ENCODE data around the gene COX17. TPM values are rescaled to one million over a fixed set of nuclear protein-coding genes. Genes with fewer than 3 reads are reported as not detected.

Gene COX17
- total and polyA plus RNA-seq, 7 donors, result 19.0 to 267 (median 61.4) TPM

- TF ChIP-seq POLR2A (IDR thresholded peaks at IDR 0.05) (no peak), POLR2AphosphoS5 (IDR thresholded peaks at IDR 0.05) (no peak), EP300 (IDR thresholded peaks at IDR 0.05) (no peak)
- TF ChIP-seq, protein P1, sequence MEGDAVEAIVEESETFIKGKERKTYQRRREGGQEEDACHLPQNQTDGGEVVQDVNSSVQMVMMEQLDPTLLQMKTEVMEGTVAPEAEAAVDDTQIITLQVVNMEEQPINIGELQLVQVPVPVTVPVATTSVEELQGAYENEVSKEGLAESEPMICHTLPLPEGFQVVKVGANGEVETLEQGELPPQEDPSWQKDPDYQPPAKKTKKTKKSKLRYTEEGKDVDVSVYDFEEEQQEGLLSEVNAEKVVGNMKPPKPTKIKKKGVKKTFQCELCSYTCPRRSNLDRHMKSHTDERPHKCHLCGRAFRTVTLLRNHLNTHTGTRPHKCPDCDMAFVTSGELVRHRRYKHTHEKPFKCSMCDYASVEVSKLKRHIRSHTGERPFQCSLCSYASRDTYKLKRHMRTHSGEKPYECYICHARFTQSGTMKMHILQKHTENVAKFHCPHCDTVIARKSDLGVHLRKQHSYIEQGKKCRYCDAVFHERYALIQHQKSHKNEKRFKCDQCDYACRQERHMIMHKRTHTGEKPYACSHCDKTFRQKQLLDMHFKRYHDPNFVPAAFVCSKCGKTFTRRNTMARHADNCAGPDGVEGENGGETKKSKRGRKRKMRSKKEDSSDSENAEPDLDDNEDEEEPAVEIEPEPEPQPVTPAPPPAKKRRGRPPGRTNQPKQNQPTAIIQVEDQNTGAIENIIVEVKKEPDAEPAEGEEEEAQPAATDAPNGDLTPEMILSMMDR (IDR thresholded peaks at IDR 0.05), result no peak
- WGBS, 2 donors, result 98% methylated on average over 5 of the region's 5 CpGs
- no peak for DNase-seq
- no peaks in the 10 kb centered on the region for H3K27me3 ChIP-seq
- H3K27ac ChIP-seq, result no peak overlapping the region
- H3K9me3 ChIP-seq, result no peaks in the 10 kb centered on the region
- H3K4me1 ChIP-seq, result no peaks in the 10 kb centered on the region
- intact Hi-C loops (cut with DNase I), result no loop called here
- H3K36me3 ChIP-seq, result no peaks in the 10 kb centered on the region
- no peak overlapping the region for H3K4me3 ChIP-seq
These were observed 56.3 kb downstream of the COX17 start for GRCh38 chr3:119620899-119621298.

Other genes with a start within 250 kb of the COX17 start
- gene TMEM39A, start 213.8 kb downstream of the COX17 start, total RNA-seq, result 10 to 100 TPM; 14.8 to 48.5 (median 20.1) TPM
- 1 to 10 TPM; 1.4 to 9.4 (median 6.0) TPM for gene TMEM39A, start 213.8 kb downstream of the COX17 start, polyA plus RNA-seq
- gene POGLUT1, start 208.4 kb downstream of the COX17 start, total RNA-seq, result 10 to 100 TPM; 10.0 to 14.1 (median 11.4) TPM
- gene POGLUT1, start 208.4 kb downstream of the COX17 start, polyA plus RNA-seq, result 1 to 10 TPM; 2.4 to 8.3 (median 3.7) TPM
- 10 to 100 TPM; 37.6 to 59.6 (median 53.1) TPM for gene TIMMDC1, start 178.9 kb downstream of the COX17 start, total RNA-seq
- 10 to 100 TPM; 51.7 to 77.2 (median 63.8) TPM for gene TIMMDC1, start 178.9 kb downstream of the COX17 start, polyA plus RNA-seq
- 1 to 10 TPM in 1 of 4 donors, under 1 TPM in 1, not detected in 2; 0.27 to 2.2 TPM for gene CD80, start 117.8 kb downstream of the COX17 start, total RNA-seq
- gene CD80, start 117.8 kb downstream of the COX17 start, polyA plus RNA-seq, result 1 to 10 TPM in 2 of 3 donors, not detected in 1; 1.2 to 2.0 TPM
- gene ADPRH, start 97.9 kb downstream of the COX17 start, total RNA-seq, result 10 to 100 TPM in 1 of 4 donors, 1 to 10 TPM in 3; 6.3 to 11.6 (median 9.7) TPM
- gene ADPRH, start 97.9 kb downstream of the COX17 start, polyA plus RNA-seq, result 1 to 10 TPM; 1.2 to 7.2 (median 2.8) TPM
- 1 to 10 TPM; 1.2 to 4.6 (median 2.1) TPM for gene PLA1A, start 79.5 kb downstream of the COX17 start, total RNA-seq
- gene PLA1A, start 79.5 kb downstream of the COX17 start, polyA plus RNA-seq, result 1 to 10 TPM in 1 of 3 donors, under 1 TPM in 1, not detected in 1; 0.69 to 2.9 TPM
- gene POPDC2, start 16.8 kb downstream of the COX17 start, total RNA-seq, result 100 to 1,000 TPM in 3 of 4 donors, 10 to 100 TPM in 1; 86.6 to 203 (median 169) TPM
- gene POPDC2, start 16.8 kb downstream of the COX17 start, polyA plus RNA-seq, result 10 to 100 TPM in 1 of 3 donors, 1 to 10 TPM in 2; 1.2 to 13.1 (median 3.6) TPM
- gene CFAP91, start 25.6 kb upstream of the COX17 start, total RNA-seq, result 10 to 100 TPM in 2 of 4 donors, 1 to 10 TPM in 2; 1.4 to 11.8 (median 8.8) TPM
- gene CFAP91, start 25.6 kb upstream of the COX17 start, polyA plus RNA-seq, result 1 to 10 TPM in 1 of 3 donors, under 1 TPM in 2; 0.39 to 1.2 (median 0.92) TPM
- 1 to 10 TPM in 1 of 4 donors, under 1 TPM in 1, not detected in 2; 0.54 to 1.1 TPM for gene NR1I2, start 104.7 kb upstream of the COX17 start, total RNA-seq
- gene NR1I2, start 104.7 kb upstream of the COX17 start, polyA plus RNA-seq, result 10 to 100 TPM; 33.6 to 50.6 (median 39.6) TPM

Measured in sigmoid colon (tissue), 7 donors.